HG02571 (cell line): ENCODE data around the gene CLDN5.
"Not testable (repeated sequence)": the region's sequence is repeated elsewhere in the genome, so short reads cannot be mapped to it uniquely, and the experiment has no call there.

ENCODE experiments used
- ATAC-seq: cut with Tn5 transposase; IDR thresholded peaks from one replicate; pipeline ENCODE4 v1.9.1; 2021; ENCODE audit warnings: mild to moderate bottlenecking, moderate library complexity; ENCODE audit not compliant: unreplicated experiment

CLDN5 gene

DNA sequence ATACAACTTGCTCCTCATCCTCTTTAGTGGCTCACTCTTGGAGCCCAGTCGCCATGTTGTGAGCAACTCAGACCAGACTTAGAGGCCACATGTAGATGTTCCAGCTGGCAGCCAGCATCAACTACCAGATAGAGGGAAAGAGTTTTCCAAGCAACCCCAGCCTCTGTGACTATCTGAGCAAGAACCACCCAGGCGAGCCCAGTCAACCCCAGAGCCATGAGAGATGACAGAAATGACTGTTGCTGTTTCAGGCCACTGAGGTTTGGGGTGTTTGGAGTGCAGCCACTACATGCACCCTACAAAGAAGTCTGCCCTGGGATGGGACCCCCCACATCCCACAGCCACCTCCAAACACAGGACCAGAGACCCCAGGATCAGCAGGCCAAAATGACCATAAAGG, 24.8 kb upstream of the CLDN5 start:
- ATAC-seq, result no peak

GRCh38 chr22:19548427-19548826, 24.2 kb upstream of the CLDN5 start:
- ATAC-seq, result not testable (repeated sequence)

- ATAC-seq, result no peak
Measured at GRCh38 chr22:19547620-19548019, 23.4 kb upstream of the CLDN5 start.

DNA sequence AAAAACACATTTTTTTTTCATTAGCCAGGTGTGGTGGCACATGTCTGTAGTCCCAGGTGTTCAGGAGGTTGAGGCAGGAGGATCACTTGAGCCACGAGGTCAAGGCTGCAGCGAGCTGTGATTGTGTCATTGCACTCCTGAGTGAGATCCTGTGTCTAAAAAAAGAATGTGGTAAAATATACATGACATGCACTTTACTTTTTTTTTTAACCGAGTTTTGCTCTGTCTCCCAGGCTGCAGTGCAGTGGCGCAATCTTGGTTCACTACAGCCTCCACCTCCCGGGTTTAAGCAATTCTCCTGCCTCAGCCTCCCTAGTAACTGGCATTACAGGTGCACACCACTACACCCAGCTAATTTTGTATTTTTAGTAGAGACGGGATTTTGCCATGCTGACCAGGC, 22.5 kb upstream of the CLDN5 start:
- no peak for ATAC-seq

GRCh38 chr22:19545935-19546207, 21.7 kb upstream of the CLDN5 start:
- no peak for ATAC-seq

DNA sequence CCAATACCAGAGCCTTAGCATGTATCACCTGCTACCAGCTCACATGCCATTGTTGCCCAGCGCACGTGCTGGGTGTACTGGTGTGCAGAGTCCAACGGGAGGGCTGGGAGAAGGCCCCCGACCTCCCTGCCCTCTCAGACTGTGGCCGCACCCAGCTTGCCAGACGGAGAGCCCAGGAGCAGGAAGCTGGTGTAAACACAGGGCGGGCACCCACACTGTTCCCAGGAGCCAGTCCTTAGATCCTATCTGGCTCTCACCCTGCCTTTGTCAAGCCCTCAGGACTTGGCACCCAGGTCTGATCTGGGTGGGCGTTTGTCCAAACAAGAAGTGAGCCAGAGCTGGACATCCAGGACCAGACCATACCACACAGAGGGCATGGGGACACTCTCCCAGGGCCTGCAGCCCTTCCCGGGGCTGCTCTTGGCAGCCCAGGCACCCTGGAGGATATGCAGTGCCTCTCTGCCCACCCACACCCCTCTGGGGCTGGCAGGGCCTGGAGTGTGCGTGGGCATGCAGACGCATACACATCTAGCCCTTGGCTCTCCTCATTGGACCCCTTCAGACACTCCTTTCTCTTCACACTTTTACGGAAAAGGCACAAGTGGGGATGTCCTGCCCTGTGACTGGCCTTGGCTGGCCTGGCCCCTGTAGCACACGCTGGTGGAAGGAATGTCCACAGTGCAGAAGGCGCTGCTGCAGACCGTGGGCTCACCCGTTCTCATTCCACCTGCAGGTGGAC, 19.9 kb upstream of the CLDN5 start:
- ATAC-seq, result no peak

DNA sequence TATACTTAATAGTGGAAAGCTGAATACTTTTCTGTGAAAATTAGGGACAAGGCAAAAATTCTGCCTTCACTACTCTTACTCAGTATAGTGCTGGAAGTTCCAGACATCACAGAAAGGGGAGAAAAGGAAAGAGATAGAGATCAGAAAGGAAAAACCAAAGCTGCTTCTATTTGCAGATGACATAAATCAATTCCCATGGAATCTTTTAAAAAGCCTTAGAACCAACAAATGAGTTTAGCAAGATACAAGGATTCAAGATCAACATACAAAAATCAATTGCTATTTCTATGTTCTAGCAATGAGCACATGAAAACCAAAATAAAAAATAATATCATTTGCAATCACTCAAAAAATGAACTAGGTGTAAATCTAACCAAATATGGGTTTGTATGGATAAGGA, 16.2 kb upstream of the CLDN5 start:
- no peak for ATAC-seq

GRCh38 chr22:19537941-19538488, 13.8 kb upstream of the CLDN5 start:
- no peak for ATAC-seq

DNA sequence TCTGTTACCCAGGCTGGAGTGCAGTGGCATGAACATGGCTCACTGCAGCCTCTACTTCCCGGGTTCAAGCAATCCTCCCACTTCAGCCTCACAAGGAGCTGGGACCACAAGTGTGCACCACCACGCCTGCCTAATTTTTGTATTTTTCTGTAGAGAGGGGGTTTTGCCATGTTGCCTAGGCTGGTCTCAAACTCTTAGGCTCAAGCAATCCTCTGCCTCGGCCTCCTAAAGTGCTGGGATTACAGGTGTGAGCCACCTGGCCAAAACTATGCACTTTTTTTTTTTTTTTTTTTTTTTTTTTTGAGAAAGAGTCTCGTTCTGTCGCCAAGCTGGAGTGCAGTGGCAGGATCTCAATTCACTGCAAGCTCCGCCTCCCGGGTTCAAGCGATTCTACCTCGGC, 12.4 kb upstream of the CLDN5 start:
- no peak for ATAC-seq

DNA sequence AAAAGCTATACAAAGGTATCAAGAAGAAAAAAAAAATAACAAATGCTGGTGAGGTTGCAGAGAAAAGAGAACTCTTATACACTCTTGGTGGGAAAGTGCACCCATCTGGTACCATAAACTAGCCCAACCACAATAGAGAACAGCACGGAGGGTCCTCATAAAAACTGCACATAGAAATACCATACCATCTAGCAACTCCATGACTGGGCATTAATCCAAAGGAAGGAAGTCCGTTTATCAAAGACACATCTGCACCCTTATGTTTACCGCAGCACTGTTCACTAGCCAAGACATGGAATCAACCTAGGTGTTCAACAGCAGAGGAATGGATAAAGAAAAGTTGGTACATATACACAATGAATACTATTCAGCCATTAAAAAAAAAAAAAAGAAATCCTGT, 10.8 kb upstream of the CLDN5 start:
- ATAC-seq, result no peak

DNA sequence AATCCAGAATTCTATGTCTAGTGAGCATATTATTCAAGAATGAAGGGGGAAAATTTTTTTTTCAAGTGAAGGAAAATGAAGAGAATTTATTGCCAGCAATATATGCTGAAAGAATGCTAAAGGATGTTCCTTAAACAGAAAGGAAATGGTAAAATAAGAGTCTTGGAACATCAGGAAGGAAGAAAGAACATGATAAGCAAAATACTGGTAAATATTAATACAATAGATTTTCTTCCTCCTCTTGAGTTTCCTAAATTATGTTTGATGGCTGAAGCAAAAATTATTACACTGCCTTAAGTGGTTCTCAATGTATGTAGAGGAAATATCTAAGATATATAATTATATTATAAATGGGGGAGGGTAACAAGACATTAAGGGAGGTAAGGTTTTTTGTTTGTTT, 9.6 kb upstream of the CLDN5 start:
- no peak for ATAC-seq

- ATAC-seq, result no peak
Measured at GRCh38 chr22:19533049-19533626, 8.9 kb upstream of the CLDN5 start.

DNA sequence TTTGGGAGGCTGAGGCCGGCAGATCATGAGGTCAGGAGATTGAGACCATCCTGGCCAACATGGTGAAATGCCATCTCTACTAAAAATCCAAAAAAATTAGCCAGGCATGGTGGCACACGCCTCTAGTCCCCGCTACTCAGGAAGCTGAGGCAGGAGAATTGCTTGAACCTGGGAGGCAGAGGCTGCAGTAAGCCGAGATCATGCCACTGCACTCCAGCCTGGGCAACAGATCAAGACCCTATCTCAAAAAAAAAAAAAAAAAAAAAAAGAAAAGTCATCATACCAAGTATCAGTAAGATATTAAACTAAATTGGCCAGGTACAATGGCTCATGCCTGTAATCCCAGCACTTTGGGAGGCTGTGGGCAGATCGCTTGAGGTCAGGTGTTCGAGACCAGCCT, 7.1 kb upstream of the CLDN5 start:
- not testable (repeated sequence) for ATAC-seq

GRCh38 chr22:19530751-19531150, 6.5 kb upstream of the CLDN5 start:
- ATAC-seq, result no peak

- ATAC-seq, result no peak
Measured at GRCh38 chr22:19529811-19530210, 5.6 kb upstream of the CLDN5 start.

GRCh38 chr22:19527861-19528417, 3.7 kb upstream of the CLDN5 start:
- no peak for ATAC-seq

GRCh38 chr22:19527321-19527721, 3.1 kb upstream of the CLDN5 start:
- ATAC-seq, result no peak

DNA sequence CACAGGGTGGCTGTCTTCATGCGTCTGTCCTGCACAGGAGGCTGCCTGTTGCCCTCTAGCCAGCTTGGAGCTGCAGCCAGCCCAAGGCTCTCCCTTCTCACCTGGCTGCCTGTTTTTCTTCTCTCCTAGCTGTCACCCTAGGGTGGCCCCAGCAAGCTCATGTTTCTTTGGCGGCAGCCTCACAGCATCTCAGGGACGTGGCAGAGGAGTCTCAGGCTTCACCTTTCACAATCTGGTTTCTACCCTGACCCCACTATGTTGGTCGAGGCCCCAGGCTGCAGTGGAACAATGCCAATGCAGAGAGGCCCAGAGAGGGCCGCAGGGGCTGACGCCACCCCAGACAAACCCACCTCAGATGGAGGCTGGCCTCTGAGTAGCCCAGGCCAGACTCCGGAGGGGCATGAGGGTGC, 2.5 kb upstream of the CLDN5 start:
- ATAC-seq, result no peak

DNA sequence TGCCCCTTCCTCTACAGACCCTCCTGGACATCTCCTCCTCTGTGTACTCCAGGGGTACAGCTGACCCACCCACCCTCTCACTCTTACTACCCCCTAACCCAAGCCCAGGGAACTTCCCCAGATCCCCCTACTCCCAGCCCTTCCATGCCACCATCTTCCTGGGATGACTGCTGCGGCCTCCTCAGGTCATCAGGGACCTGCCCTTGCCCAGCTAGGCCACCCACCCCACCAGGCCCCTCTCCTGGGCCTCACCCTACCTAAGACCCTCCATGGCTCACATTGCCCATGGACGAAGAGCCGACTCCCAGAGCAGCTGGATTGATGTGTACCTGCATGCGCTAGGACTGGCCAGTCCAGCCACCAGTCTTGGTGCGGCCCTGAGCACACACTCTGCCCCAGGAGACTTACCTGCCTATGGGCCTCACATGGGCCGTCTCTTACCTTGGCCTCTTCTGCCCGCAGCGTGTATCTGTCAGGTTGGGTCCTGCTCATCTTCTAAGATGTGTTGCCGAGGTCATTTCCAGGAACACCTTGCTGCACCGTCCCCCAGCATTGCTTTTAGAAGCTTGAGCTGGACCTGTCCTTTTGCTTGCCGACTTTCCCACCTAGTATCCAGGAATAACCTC, 2.0 kb upstream of the CLDN5 start:
- ATAC-seq, result no peak

- ATAC-seq, result no peak
Measured at GRCh38 chr22:19525666-19526065, 1.5 kb upstream of the CLDN5 start.

GRCh38 chr22:19525116-19525660, 978 bp upstream of the CLDN5 start:
- no peak for ATAC-seq
